GM23248 (cell line): ENCODE results near the gene GARNL3.

Experiments
- EZH2 ChIP-seq: fragments of 200-600 bp; sonication (generic); IDR thresholded peaks from 2 replicates; pipeline ENCODE4 v1.6.1; 2018; ENCODE audit warnings: antibody characterized with exemption, mild to moderate bottlenecking; ENCODE audit not compliant: insufficient read depth, poor library complexity, severe bottlenecking
- EZH2phosphoT487 ChIP-seq: fragments of 200-600 bp; sonication (generic); IDR thresholded peaks from 2 replicates; pipeline ENCODE4 v1.6.1; 2018; ENCODE audit warnings: antibody characterized with exemption, moderate library complexity, mild to moderate bottlenecking, low read depth; ENCODE audit not compliant: insufficient read depth

DNA sequence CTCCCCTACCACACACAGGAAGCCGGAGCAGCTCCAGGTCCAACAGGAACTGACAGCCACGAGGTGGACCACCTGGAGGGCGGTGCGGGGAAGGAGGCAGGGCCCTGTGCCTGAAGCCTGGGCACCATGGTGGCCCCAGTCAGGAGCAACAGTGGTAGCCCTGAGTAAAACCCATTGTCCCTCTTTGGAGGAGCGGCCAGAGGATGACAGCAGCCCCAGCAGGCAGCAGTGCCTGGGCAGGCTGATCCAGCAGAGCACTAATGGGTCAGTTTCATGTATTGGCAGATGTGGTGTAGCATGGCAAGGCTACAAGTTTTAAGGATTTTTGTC is 47.7 kb upstream of the GARNL3 start:
- TF ChIP-seq EZH2phosphoT487 (no peak), EZH2 (no peak)
